ENCODE results near the gene SIGLEC12.

The SIGLEC12 gene

DNA sequence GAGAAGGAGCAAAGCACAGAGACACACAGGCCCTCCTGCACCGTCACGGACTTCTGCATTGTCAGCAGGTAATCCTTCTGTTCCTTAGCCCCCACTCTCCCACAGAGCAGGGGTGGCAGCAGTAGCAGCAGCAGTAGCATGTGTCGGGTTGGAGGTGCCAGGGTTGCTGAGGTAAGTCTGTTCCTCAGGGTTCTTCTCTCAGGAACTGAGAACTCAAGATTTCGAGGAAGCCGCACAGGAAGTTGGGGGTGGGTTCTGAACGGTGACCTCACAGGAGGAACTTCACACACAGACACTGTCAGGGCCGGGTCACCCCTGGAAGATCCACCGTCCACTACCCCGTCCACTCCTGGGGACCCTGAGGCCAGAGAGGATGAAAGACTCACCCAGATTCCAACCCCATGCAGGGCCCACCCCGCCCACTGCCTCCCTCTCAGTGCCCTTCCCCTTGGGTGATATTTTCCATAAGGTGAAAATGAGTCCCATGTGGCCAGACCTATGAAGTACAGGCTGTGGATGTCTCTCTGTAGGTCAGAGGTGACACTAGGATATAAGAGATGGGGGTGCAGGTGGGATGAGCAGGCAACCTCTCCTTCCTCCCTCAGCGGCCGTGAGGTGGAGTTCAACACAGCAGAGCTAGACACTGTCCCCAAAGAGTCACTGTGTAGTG is at the start of gene SIGLEC12:
Gene SIGLEC12 (minus strand): TSS at position 207 of the 670 bp plus-strand sequence. CDS start 67 bp downstream, at position 140.
- H3K4me3 ChIP-seq (ENCODE audit: low read depth, low read length): no peak within 1 kb of the TSS
- no peak for DNase-seq (ENCODE audit: low read depth)
- in situ Hi-C loops (cut with HindIII; ENCODE audit: low sequenced_read_pairs): no loop called here
- TF ChIP-seq, protein P1, sequence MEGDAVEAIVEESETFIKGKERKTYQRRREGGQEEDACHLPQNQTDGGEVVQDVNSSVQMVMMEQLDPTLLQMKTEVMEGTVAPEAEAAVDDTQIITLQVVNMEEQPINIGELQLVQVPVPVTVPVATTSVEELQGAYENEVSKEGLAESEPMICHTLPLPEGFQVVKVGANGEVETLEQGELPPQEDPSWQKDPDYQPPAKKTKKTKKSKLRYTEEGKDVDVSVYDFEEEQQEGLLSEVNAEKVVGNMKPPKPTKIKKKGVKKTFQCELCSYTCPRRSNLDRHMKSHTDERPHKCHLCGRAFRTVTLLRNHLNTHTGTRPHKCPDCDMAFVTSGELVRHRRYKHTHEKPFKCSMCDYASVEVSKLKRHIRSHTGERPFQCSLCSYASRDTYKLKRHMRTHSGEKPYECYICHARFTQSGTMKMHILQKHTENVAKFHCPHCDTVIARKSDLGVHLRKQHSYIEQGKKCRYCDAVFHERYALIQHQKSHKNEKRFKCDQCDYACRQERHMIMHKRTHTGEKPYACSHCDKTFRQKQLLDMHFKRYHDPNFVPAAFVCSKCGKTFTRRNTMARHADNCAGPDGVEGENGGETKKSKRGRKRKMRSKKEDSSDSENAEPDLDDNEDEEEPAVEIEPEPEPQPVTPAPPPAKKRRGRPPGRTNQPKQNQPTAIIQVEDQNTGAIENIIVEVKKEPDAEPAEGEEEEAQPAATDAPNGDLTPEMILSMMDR (IDR thresholded peaks at IDR 0.05; ENCODE audit: low read depth, low read length, missing control alignments): no peak

DNA sequence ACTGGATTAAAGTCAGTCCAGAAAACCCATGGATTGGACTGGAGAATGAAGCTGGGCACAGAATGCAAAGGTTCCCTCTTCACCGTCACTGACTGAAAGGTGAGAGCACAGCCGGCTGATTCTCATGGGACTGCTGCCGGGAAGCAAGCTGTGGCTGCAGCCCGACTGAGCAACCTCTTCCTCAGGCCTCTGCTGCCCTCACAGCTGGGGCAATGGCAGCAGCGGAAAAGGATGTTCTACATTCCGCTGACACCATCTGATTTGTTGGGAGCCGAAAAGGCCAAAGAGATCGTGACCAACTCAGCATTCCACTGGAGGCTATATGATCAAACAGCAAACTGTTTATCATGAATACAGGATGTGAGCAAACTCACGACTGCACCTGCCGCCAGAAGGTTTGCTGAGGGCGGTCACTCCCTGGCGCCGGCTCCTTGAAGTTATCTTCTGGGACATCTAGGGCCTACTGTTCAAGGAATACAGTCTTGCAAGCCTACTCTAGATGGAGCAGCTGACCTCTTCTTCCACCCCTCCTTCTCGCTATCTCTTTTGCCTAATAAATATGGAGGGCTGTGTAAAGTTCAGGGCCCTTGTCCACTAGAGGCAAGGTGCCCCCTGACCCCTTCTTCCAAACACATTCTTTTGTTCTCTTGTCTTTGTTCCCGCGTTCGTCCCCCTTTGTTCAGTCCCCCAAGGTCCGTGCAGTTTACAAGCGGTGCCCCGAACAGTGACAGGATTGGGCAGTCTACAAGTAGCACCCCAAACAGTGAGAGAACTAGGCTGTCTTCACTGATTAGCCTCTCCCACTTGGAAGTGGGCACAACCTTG is 49.5 kb upstream of the SIGLEC12 start:
- TF ChIP-seq, protein P1 (IDR thresholded peaks at IDR 0.05; ENCODE audit: low read depth, low read length, missing control alignments): no peak
- no peak for DNase-seq (ENCODE audit: low read depth)
- in situ Hi-C loops (cut with HindIII; ENCODE audit: low sequenced_read_pairs): loop anchor here (5.0 kb wide), 1 partner anchor 46 kb away; no protein-coding TSS in a partner anchor
- H3K4me3 ChIP-seq (ENCODE audit: low read depth, low read length): no peak overlapping the region

DNA sequence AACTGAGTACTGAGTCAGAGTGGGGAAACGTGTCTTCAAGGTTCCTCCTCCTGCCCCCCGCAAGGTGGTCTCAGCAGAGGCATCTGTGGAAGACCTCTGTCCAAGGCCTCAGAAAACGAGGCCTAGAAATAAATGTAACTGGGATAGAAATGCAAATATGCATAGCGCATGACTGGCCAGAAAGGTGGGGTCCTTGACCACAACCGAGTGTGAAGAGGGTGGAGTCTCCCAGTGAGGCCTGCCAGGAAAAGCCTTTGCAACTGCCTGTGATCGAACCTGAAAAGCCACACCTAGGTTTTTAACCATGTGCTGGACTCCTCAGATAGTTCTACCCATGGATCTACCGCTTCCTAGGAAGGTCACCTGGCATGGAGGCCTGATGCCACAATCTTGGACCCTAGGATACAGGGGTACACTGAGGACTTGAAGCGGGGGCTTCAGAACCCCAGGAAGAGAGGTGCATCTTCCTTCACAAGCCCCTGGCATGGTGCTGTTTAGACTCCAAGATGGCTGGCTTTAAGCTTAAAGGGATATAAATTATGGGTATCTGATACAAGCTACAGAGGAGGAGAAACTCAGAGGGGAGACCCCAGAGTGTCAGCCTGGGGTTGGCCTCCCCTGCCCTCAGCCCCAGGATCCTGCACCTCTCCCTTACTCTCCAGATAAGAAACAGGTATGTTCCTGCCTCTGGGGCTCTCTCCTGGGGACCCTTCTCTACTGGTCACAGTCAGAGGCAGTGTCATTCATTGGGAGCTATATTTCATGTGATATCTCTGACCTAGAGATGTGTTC is 48.1 kb upstream of the SIGLEC12 start:
- DNase-seq (ENCODE audit: low read depth): no peak
- in situ Hi-C loops (cut with HindIII; ENCODE audit: low sequenced_read_pairs): loop anchor here (5.0 kb wide), 2 partner anchors 48 to 77 kb away; no protein-coding TSS in a partner anchor
- TF ChIP-seq, protein P1 (IDR thresholded peaks at IDR 0.05; ENCODE audit: low read depth, low read length, missing control alignments): no peak
- no peak overlapping the region for H3K4me3 ChIP-seq (ENCODE audit: low read depth, low read length)

DNA sequence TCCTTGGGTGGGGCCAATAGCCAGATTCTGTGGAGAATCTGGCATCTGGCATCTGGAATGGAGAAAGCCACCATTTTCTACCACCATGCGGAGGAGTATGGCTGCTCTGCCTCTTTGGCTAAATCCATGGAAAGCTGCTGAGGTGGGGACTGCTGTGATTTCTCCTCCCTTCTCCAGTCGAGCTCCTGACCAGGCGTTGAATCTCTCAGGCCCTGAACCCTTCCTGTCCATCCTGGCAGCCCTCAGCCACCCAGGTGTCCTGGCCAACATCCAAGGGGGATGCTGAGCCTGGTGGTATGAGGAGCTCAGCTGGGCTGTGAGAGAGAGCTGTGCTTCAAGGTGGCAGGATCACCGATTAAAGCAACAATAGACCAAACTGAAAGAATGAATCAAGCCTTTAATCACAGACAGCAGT is 47.3 kb upstream of the SIGLEC12 start:
- DNase-seq (ENCODE audit: low read depth): no peak
- in situ Hi-C loops (cut with HindIII; ENCODE audit: low sequenced_read_pairs): loop anchor here (5.0 kb wide), 1 partner anchor 77 kb away; no protein-coding TSS in a partner anchor
- no peak overlapping the region for H3K4me3 ChIP-seq (ENCODE audit: low read depth, low read length)
- TF ChIP-seq, protein P1 (IDR thresholded peaks at IDR 0.05; ENCODE audit: low read depth, low read length, missing control alignments): no peak

DNA sequence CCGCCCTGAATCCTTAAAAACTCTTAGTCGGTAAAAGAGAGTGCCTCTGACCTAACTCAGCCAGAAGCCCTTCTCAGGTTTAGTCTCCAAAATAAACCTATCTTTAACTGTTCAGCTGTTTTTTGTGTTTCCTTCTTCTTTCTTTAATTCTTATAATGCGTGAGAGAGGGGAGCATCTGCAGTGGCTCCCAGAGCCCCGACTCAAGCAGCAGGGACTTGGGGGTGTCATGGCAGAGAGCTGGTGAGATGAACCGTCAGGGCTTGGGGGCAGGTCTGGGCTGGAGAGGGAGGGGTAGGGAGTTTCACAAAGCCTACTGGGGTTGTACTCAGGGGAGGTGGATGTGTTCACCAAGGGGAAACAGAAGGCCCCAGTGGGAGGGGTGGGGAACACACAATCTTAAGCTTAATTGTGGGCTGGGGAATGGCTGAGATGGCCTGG is 46.6 kb upstream of the SIGLEC12 start:
- in situ Hi-C loops (cut with HindIII; ENCODE audit: low sequenced_read_pairs): loop anchor here (5.0 kb wide), 1 partner anchor 76 kb away; no protein-coding TSS in a partner anchor
- no peak overlapping the region for H3K4me3 ChIP-seq (ENCODE audit: low read depth, low read length)
- TF ChIP-seq, protein P1 (IDR thresholded peaks at IDR 0.05; ENCODE audit: low read depth, low read length, missing control alignments): no peak
- no peak for DNase-seq (ENCODE audit: low read depth)
